Vagina (tissue), 2 donors: ENCODE results near the gene PXYLP1.

ENCODE experiments used
- CTCF ChIP-seq, 3 experiments: fragments of 450-650 bp in 2 of 3; fragments of 200-600 bp in 1 of 3; sonication (generic) in 1 of 3; IDR thresholded peaks; one replicate each; pipeline ENCODE4 v1.5.1; 2017 to 2019; ENCODE audit warnings: antibody characterized with exemption in 3 of 3, mild to moderate bottlenecking in 2 of 3, moderate library complexity in 2 of 3
- POLR2A ChIP-seq, 2 donors: fragments of 450-650 bp; IDR thresholded peaks; one replicate each; pipeline ENCODE4 v1.6.1; 2017; ENCODE audit warnings: antibody characterized with exemption in 2 of 2, mild to moderate bottlenecking in 2 of 2, moderate library complexity in 2 of 2

GRCh38 chr3:141273700-141274410 lies 42.2 kb downstream of the PXYLP1 start:
- TF ChIP-seq CTCF (IDR thresholded peaks at IDR 0.05) (no peak), POLR2A (IDR thresholded peaks at IDR 0.05) (no peak)
